Activated CD4-positive, alpha-beta T cell treated with anti-CD3 and anti-CD28 coated beads, Interleukin-2, amount 10 ng/mL, durations not matched to agents 7 days and 5 days (primary cell): ENCODE measurements around the gene PGK1. TPM values are rescaled to one million over a fixed set of nuclear protein-coding genes. Genes with fewer than 3 reads are reported as not detected.
"Not testable (repeated sequence)": the region's sequence is repeated elsewhere in the genome, so short reads cannot be mapped to it uniquely, and the experiment has no call there.

Source experiments
- CTCF ChIA-PET: fragments of 350-600 bp; sonication (Branson Sonifier 250); formaldehyde crosslinking; loops from one replicate; lab custom pipeline; 2021; ENCODE audit warnings: antibody characterized with exemption; lab: Charles Lee
- POLR2A ChIA-PET: fragments of 350-600 bp; sonication (Branson Sonifier 250); formaldehyde crosslinking; loops from one replicate; lab custom pipeline; 2021; ENCODE audit warnings: antibody characterized with exemption; lab: Charles Lee
- DNase-seq: peaks from one replicate; pipeline ENCODE4 v3.0.0-alpha.2; 2020
- H3K27ac Mint-ChIP-seq: one replicate; pipeline ENCODE4 v1.8.0; 2021; ENCODE audit warnings: mild to moderate bottlenecking, moderate library complexity, mixed read lengths
- H3K27me3 Mint-ChIP-seq: one replicate; pipeline ENCODE4 v1.8.0; 2021; ENCODE audit warnings: mixed read lengths
- H3K36me3 Mint-ChIP-seq: one replicate; pipeline ENCODE4 v1.8.0; 2021; ENCODE audit warnings: low read depth, mixed read lengths
- H3K4me1 Mint-ChIP-seq: one replicate; pipeline ENCODE4 v1.8.0; 2021; ENCODE audit warnings: mixed read lengths
- H3K4me3 Mint-ChIP-seq: one replicate; pipeline ENCODE4 v1.8.0; 2021; ENCODE audit warnings: mild to moderate bottlenecking, moderate library complexity, mixed read lengths
- H3K9me3 Mint-ChIP-seq: one replicate; pipeline ENCODE4 v1.8.0; 2021; ENCODE audit warnings: mixed read lengths
- total RNA-seq, 2 experiments: library from RNA; stranded (reverse); gene quantifications; one replicate each; pipeline ENCODE4 v1.2.3, GENCODE V29; 2021

Gene PGK1
- total RNA-seq, 2 experiments from 2014 or later = 682 to 705 TPM

GRCh38 chrX:78119521-78120227, 15.6 kb downstream of the PGK1 start:
- H3K9me3 Mint-ChIP-seq = no peaks in the 10 kb centered on the region
- DNase-seq = no peak
- ChIA-PET CTCF (no interaction called here), POLR2A (no interaction called here)
- H3K4me3 Mint-ChIP-seq = no peak overlapping the region
- peaks cover 58% of the 10 kb centered on the region for H3K4me1 Mint-ChIP-seq
- H3K27ac Mint-ChIP-seq = no peak overlapping the region
- H3K36me3 Mint-ChIP-seq = peaks cover 65% of the 10 kb centered on the region
- no peaks in the 10 kb centered on the region for H3K27me3 Mint-ChIP-seq

- Mint-ChIP-seq H3K27me3 (no peaks in the 10 kb centered on the region), H3K9me3 (no peaks in the 10 kb centered on the region), H3K4me3 (no peak overlapping the region), H3K36me3 (peaks cover 54% of the 10 kb centered on the region), H3K27ac (peak overlapping the region; percentile 25), H3K4me1 (peaks cover 28% of the 10 kb centered on the region)
- no peak for DNase-seq
- ChIA-PET POLR2A (no interaction called here), CTCF (no interaction called here)
These were observed 19.1 kb downstream of the PGK1 start for GRCh38 chrX:78123190-78123589.

- POLR2A ChIA-PET = no interaction called here
- DNase-seq = peak; percentile 16
- no peak overlapping the region for H3K4me3 Mint-ChIP-seq
- peaks cover 52% of the 10 kb centered on the region for H3K36me3 Mint-ChIP-seq
- CTCF ChIA-PET = interaction anchor here (1.0 to 4.5 kb wide), 2 partner anchors 8 to 13 kb away, joined by 3 to 22 read pairs; no protein-coding TSS in a partner anchor
- peaks cover 24% of the 10 kb centered on the region for H3K4me1 Mint-ChIP-seq
- H3K9me3 Mint-ChIP-seq = no peaks in the 10 kb centered on the region
- H3K27me3 Mint-ChIP-seq = no peaks in the 10 kb centered on the region
- H3K27ac Mint-ChIP-seq = peak overlapping the region; percentile 13
These were observed 20.3 kb downstream of the PGK1 start for GRCh38 chrX:78124307-78124706.

GRCh38 chrX:78125148-78125547, 21.1 kb downstream of the PGK1 start:
- ChIA-PET CTCF (interaction anchor here (0.7 to 4.5 kb wide), 3 partner anchors 9 to 12 kb away, joined by 3 to 22 read pairs (median 3); no protein-coding TSS in a partner anchor), POLR2A (interaction anchor here (0.6 kb wide), 1 partner anchor 11 kb away, joined by 10 read pairs; no protein-coding TSS in a partner anchor)
- peaks cover 50% of the 10 kb centered on the region for H3K36me3 Mint-ChIP-seq
- no peak for DNase-seq
- no peak overlapping the region for H3K27ac Mint-ChIP-seq
- no peaks in the 10 kb centered on the region for H3K27me3 Mint-ChIP-seq
- peaks cover 19% of the 10 kb centered on the region for H3K4me1 Mint-ChIP-seq
- H3K9me3 Mint-ChIP-seq = no peaks in the 10 kb centered on the region
- no peak overlapping the region for H3K4me3 Mint-ChIP-seq

GRCh38 chrX:78125781-78126180, 21.7 kb downstream of the PGK1 start:
- H3K4me3 Mint-ChIP-seq, DNase-seq, H3K27ac Mint-ChIP-seq, POLR2A ChIA-PET, H3K27me3 Mint-ChIP-seq, H3K9me3 Mint-ChIP-seq: not testable (repeated sequence)
- CTCF ChIA-PET = interaction anchor here (0.7 to 4.5 kb wide), 3 partner anchors 10 to 679 kb away, joined by 3 to 22 read pairs (median 5); no protein-coding TSS in a partner anchor
- H3K36me3 Mint-ChIP-seq = peaks cover 55% of the 10 kb centered on the region
- peaks cover 19% of the 10 kb centered on the region for H3K4me1 Mint-ChIP-seq

GRCh38 chrX:78129714-78130113, 25.7 kb downstream of the PGK1 start:
- POLR2A ChIA-PET = no interaction called here

GRCh38 chrX:78130396-78130795, 26.3 kb downstream of the PGK1 start:
- H3K27ac Mint-ChIP-seq = no peak overlapping the region
- DNase-seq = no peak
- H3K27me3 Mint-ChIP-seq = no peaks in the 10 kb centered on the region
- ChIA-PET POLR2A (no interaction called here), CTCF (interaction anchor here (0.7 kb wide), 1 partner anchor 36 kb away, joined by 3 read pairs; no protein-coding TSS in a partner anchor)
- peaks cover 4% of the 10 kb centered on the region for H3K4me1 Mint-ChIP-seq
- peaks cover 30% of the 10 kb centered on the region for H3K36me3 Mint-ChIP-seq
- no peaks in the 10 kb centered on the region for H3K9me3 Mint-ChIP-seq
- H3K4me3 Mint-ChIP-seq = no peak overlapping the region

More at GRCh38 chrX:78129714-78130113, 25.7 kb downstream of the PGK1 start:
- Mint-ChIP-seq H3K27ac (no peak overlapping the region), H3K4me1 (peaks cover 4% of the 10 kb centered on the region), H3K4me3 (no peak overlapping the region), H3K36me3 (peaks cover 34% of the 10 kb centered on the region), H3K27me3 (no peaks in the 10 kb centered on the region), H3K9me3 (no peaks in the 10 kb centered on the region)
- DNase-seq = no peak
- CTCF ChIA-PET = no interaction called here

GRCh38 chrX:78131117-78131516, 27.1 kb downstream of the PGK1 start:
- Mint-ChIP-seq H3K27me3 (no peaks in the 10 kb centered on the region), H3K4me3 (no peak overlapping the region), H3K4me1 (peaks cover 2% of the 10 kb centered on the region), H3K9me3 (no peaks in the 10 kb centered on the region), H3K27ac (no peak overlapping the region), H3K36me3 (peaks cover 29% of the 10 kb centered on the region)
- ChIA-PET POLR2A (no interaction called here), CTCF (interaction anchor here (0.6 to 0.7 kb wide), 3 partner anchors 36 to 987 kb away, joined by 3 to 4 read pairs (median 3); no protein-coding TSS in a partner anchor)
- no peak for DNase-seq

- Mint-ChIP-seq H3K4me3 (no peak overlapping the region), H3K27ac (no peak overlapping the region), H3K27me3 (no peaks in the 10 kb centered on the region), H3K9me3 (no peaks in the 10 kb centered on the region), H3K36me3 (peaks cover 20% of the 10 kb centered on the region), H3K4me1 (peaks cover 6% of the 10 kb centered on the region)
- POLR2A ChIA-PET = no interaction called here
- DNase-seq = no peak
- CTCF ChIA-PET = interaction anchor here (1.1 kb wide), 1 partner anchor 12 kb away, joined by 3 read pairs; no protein-coding TSS in a partner anchor
These were observed 29.4 kb downstream of the PGK1 start for GRCh38 chrX:78133238-78133960.

- H3K27ac Mint-ChIP-seq = peak within 1 kb of the TSS; percentile 96
- ChIA-PET CTCF (interaction anchor here (0.7 kb wide), 1 partner anchor 24 kb away, joined by 5 read pairs; no protein-coding TSS in a partner anchor), POLR2A (interaction anchor here (0.6 to 1.0 kb wide), 3 partner anchors 239 to 1272 kb away, joined by 3 to 4 read pairs (median 4); no protein-coding TSS in a partner anchor)
- H3K27me3 Mint-ChIP-seq = no peaks in the 10 kb centered on the region
- peak; percentile 85 for DNase-seq
- H3K4me3 Mint-ChIP-seq = peak within 1 kb of the TSS; percentile 89
- peaks cover 12% of the 10 kb centered on the region for H3K4me1 Mint-ChIP-seq
- peaks cover 3% of the 10 kb centered on the region for H3K36me3 Mint-ChIP-seq
- H3K9me3 Mint-ChIP-seq = no peaks in the 10 kb centered on the region
These were observed 35.4 kb downstream of the PGK1 start, which contains the start of gene TAF9B for GRCh38 chrX:78139160-78140123. Gene TAF9B (minus strand): TSS chrX:78139650. CDS start chrX:78139611, 39 bp downstream.

- POLR2A ChIA-PET = no interaction called here
- no peaks in the 10 kb centered on the region for H3K27me3 Mint-ChIP-seq
- no peaks in the 10 kb centered on the region for H3K9me3 Mint-ChIP-seq
- DNase-seq = no peak
- no peak overlapping the region for H3K27ac Mint-ChIP-seq
- peak overlapping the region; percentile 89 for H3K4me3 Mint-ChIP-seq
- H3K4me1 Mint-ChIP-seq = peaks cover 12% of the 10 kb centered on the region
- H3K36me3 Mint-ChIP-seq = peaks cover 3% of the 10 kb centered on the region
- CTCF ChIA-PET = no interaction called here
These were observed 36.2 kb downstream of the PGK1 start for GRCh38 chrX:78140206-78140605.

GRCh38 chrX:78147002-78147540, 43.0 kb downstream of the PGK1 start:
- POLR2A ChIA-PET, H3K4me1 Mint-ChIP-seq, H3K4me3 Mint-ChIP-seq, H3K36me3 Mint-ChIP-seq, DNase-seq, H3K27ac Mint-ChIP-seq, H3K27me3 Mint-ChIP-seq, CTCF ChIA-PET: not testable (repeated sequence)
- peaks cover 12% of the 10 kb centered on the region for H3K9me3 Mint-ChIP-seq
